ENCODE results near the gene XRCC6.

DNA sequence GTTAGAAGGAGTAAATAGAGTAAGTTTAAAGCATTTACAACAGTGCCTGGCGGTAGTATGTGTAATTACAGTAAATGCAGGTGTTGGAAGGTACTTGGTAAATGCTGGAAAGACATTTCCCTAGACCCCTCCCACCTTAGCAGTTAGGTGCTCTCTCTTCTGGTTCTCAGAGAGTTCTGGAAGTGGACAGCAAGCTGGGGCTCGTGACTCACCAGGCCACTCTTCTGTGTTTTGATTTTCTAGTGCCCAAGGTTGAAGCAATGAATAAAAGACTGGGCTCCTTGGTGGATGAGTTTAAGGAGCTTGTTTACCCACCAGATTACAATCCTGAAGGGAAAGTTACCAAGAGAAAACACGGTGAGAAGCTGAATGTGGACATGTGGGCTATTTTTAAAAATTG is 40.0 kb downstream of the XRCC6 start:
- no peak for TF ChIP-seq RAD21 (IDR thresholded peaks at IDR 0.05; ENCODE audit: low read length)
- TF ChIP-seq CTCF (conservative IDR thresholded peaks at IDR 0.05; ENCODE audit: low read depth, low read length) = no peak
- no peak for TF ChIP-seq POLR2A (IDR thresholded peaks at IDR 0.05; ENCODE audit: low read depth, low read length)
- TF ChIP-seq, protein P1, sequence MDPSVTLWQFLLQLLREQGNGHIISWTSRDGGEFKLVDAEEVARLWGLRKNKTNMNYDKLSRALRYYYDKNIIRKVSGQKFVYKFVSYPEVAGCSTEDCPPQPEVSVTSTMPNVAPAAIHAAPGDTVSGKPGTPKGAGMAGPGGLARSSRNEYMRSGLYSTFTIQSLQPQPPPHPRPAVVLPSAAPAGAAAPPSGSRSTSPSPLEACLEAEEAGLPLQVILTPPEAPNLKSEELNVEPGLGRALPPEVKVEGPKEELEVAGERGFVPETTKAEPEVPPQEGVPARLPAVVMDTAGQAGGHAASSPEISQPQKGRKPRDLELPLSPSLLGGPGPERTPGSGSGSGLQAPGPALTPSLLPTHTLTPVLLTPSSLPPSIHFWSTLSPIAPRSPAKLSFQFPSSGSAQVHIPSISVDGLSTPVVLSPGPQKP (IDR thresholded peaks at IDR 0.05; ENCODE audit: borderline replicate concordance, low read depth, low read length) = no peak
- TF ChIP-seq RCOR1 (IDR thresholded peaks at IDR 0.05; ENCODE audit: insufficient replicate concordance, low read length) = no peak
- TF ChIP-seq SMC3 (IDR thresholded peaks at IDR 0.05; ENCODE audit: low read depth, low read length) = no peak
- TF ChIP-seq USF2 (IDR thresholded peaks at IDR 0.05; ENCODE audit: low read depth, low read length) = no peak
